Measurements from ENCODE around the gene NRXN2. TPM values are rescaled to one million over a fixed set of nuclear protein-coding genes. Genes with fewer than 3 reads are reported as not detected.

Gene NRXN2
- total and polyA plus RNA-seq, 11 donors, result 0.42 to 5.5 (median 0.92) TPM; not detected in 1

DNA sequence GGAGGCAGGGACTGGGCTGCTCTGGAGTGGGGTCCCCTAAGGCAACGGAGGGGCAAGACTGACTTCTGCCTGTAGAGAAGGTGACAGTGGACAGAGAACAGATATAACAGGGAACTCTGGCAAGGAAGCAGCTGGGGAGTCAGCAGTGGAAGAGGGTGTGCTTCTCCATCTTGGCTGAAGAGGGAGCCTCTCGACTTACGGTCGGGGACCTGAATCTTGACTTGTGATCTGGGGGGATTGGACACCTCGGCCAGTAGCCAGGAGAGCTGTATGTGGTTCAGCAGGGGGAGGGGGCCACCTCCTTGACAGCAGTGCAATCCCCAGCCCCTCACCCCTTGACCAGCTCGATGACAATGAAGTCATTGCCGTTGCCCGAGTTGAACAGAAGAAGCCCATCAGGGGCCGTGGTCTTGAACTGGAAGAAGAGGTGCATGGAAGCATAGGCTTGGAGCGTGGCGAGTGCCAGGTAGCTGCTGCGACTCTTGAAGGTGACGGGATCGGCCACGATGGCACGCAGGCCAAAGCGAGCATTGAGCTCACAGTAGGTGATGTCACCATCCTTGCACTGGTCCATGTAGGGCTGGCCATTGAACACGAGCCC, 72.0 kb downstream of the NRXN2 start:
- intact Hi-C loops (cut with DNase I), result loop anchor here in 6 of 10 donors (5.0 to 10.0 kb wide), 4 partner anchors 159 to 296 kb away; partner anchors contain the start of gene RPS6KA4 (in 1 of the 6)
- DNase-seq (no peak), ATAC-seq (peak in 2 of 4 donors; percentile 14 to 29)
- 54 to 64% (median 61%) methylated on average over 14 to 18 of the region's 18 CpGs for WGBS, 4 donors
- H3K27me3 ChIP-seq, result peaks cover 0 to 5% (median 0%) of the 10 kb centered on the region in 9 donors
- peaks cover 0 to 30% (median 0%) of the 10 kb centered on the region in 12 donors for H3K4me1 ChIP-seq
- H3K9me3 ChIP-seq, result no peaks in the 10 kb centered on the region
- H3K4me3 ChIP-seq, result no peak overlapping the region
- TF ChIP-seq, protein P1, sequence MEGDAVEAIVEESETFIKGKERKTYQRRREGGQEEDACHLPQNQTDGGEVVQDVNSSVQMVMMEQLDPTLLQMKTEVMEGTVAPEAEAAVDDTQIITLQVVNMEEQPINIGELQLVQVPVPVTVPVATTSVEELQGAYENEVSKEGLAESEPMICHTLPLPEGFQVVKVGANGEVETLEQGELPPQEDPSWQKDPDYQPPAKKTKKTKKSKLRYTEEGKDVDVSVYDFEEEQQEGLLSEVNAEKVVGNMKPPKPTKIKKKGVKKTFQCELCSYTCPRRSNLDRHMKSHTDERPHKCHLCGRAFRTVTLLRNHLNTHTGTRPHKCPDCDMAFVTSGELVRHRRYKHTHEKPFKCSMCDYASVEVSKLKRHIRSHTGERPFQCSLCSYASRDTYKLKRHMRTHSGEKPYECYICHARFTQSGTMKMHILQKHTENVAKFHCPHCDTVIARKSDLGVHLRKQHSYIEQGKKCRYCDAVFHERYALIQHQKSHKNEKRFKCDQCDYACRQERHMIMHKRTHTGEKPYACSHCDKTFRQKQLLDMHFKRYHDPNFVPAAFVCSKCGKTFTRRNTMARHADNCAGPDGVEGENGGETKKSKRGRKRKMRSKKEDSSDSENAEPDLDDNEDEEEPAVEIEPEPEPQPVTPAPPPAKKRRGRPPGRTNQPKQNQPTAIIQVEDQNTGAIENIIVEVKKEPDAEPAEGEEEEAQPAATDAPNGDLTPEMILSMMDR (IDR thresholded peaks at IDR 0.05), result peak; percentile 12 to 50 (median 30)
- no peak for TF ChIP-seq POLR2A (IDR thresholded peaks at IDR 0.05)
- H3K36me3 ChIP-seq, result no peaks in the 10 kb centered on the region
- H3K27ac ChIP-seq, result no peak overlapping the region

DNA sequence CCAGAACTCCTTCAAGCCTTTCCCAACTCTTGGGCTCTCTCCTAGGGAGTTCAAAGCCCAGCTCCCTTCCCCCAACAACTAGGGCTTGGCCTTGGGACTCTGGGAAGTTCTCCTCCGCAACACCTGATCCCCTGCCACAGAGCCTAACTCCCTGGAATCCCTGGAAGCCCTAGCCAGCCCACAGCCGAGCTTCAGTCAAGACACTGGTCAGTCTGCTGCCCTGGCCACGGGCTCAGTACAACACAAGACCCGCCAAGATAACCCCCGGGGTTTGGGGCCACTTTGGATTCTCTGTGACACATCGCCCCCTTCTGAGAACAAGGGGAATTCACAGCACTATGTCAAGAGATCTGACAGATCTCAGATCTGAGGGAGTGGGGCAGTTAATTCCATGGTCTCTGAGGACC, 73.7 kb downstream of the NRXN2 start:
- TF ChIP-seq, protein P1 (IDR thresholded peaks at IDR 0.05), result peak in 10 of 12 donors; percentile 21 to 51 (median 30)
- TF ChIP-seq POLR2A (IDR thresholded peaks at IDR 0.05), result no peak
- intact Hi-C loops (cut with DNase I), result loop anchor here in 1 of 10 donors (1.0 kb wide), 1 partner anchor 96 kb away; no protein-coding TSS in a partner anchor
- Histone ChIP-seq H3K27ac (no peak overlapping the region), H3K9me3 (no peaks in the 10 kb centered on the region), H3K4me3 (no peak overlapping the region), H3K4me1 (peaks cover 0 to 15% (median 0%) of the 10 kb centered on the region in 12 donors), H3K36me3 (no peaks in the 10 kb centered on the region), H3K27me3 (peaks cover 0 to 16% (median 1%) of the 10 kb centered on the region in 9 donors)
- DNase-seq (no peak), ATAC-seq (peak in 1 of 4 donors; percentile 20)
- 24 to 34% (median 26%) methylated on average over 6 of the region's 6 CpGs for WGBS, 4 donors

DNA sequence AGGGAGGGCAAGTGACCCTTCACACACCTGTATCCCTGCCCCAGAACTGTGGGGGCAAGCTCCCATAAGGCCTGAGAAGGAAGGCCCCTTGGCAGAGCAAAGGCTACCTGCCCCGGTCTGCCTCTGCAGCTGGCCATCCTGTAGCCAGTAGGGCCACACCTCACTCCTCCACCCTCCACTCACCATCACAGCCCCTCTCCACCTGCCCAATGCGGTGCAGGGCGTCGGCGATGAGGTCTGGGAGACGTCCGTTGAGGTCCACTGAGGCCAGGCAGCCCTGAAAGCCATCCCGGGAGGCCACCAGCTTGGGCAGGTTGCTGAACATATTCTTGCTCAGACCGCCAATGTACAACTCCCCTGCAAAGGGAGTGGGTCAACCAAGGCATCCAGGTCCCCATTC, 74.4 kb downstream of the NRXN2 start:
- TF ChIP-seq, protein P1 (IDR thresholded peaks at IDR 0.05), result no peak
- TF ChIP-seq POLR2A (IDR thresholded peaks at IDR 0.05), result no peak
- H3K27me3 ChIP-seq, result peaks cover 0 to 19% (median 9%) of the 10 kb centered on the region in 9 donors
- no peaks in the 10 kb centered on the region for H3K9me3 ChIP-seq
- H3K4me1 ChIP-seq, result peaks cover 0 to 15% (median 3%) of the 10 kb centered on the region in 12 donors
- intact Hi-C loops (cut with DNase I), result no loop called here
- no peak overlapping the region for H3K4me3 ChIP-seq
- no peak for DNase-seq
- ATAC-seq, result no peak
- WGBS, 4 donors, result 81 to 98% (median 90%) methylated on average over 7 to 9 of the region's 9 CpGs
- no peaks in the 10 kb centered on the region for H3K36me3 ChIP-seq
- no peak overlapping the region for H3K27ac ChIP-seq

DNA sequence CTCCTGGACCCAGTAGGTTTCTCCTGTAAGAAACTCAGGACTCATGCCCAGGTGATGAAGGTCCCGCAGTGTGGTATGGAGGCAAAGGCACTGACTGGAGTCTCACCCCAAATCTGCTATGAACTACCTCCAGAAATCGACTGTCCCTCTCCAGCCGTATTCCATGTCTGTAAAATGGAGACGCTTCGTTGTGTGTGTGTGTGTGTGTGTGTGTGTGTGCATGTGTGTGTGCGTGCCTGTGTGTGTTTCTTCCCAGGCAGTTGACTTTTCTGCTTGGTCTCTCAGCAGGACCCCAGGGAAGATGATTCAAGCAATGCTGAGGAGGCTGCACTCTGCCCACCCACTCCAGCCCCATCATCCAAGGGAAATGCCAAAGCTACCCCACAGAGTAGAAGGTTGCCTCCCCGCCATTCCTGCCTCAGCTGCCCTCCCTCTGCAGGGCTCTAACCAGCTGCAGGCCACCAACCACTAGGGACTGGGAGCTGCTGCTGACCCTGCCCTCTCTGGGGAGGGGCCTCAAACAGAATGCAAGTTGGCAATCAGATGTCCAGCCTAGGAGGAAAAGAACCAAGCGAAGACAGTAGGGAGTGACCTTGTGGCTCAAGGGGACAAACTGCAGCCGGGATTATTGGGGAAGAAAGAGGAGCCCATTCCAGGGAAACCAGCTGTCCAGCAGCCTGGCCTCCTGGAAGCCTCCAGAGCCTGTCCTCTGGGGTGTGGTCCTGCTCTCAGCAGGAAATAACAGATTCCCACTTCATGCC, 75.8 kb downstream of the NRXN2 start:
- peak in 1 of 4 donors; percentile 33 for ATAC-seq
- Histone ChIP-seq H3K4me3 (no peak overlapping the region), H3K36me3 (no peaks in the 10 kb centered on the region), H3K27ac (no peak overlapping the region), H3K9me3 (no peaks in the 10 kb centered on the region), H3K4me1 (peaks cover 0 to 17% (median 0%) of the 10 kb centered on the region in 12 donors), H3K27me3 (peaks cover 0 to 32% (median 19%) of the 10 kb centered on the region in 9 donors)
- DNase-seq, result no peak
- intact Hi-C loops (cut with DNase I), result no loop called here
- WGBS, 4 donors, result 63 to 73% (median 71%) methylated on average over 9 of the region's 9 CpGs
- TF ChIP-seq, protein P1 (IDR thresholded peaks at IDR 0.05), result no peak
- TF ChIP-seq POLR2A (IDR thresholded peaks at IDR 0.05), result no peak

All from heart left ventricle (tissue), 16 donors.